Measurements from ENCODE around the gene LAT. TPM values are rescaled to one million over a fixed set of nuclear protein-coding genes. Genes with fewer than 3 reads are reported as not detected.

The LAT gene
- total RNA-seq, 4 donors from 2014 or later, result 10.5 to 52.0 (median 15.9) TPM

GRCh38 chr16:29011851-29012250 is 27.0 kb downstream of the LAT start:
- no peak for DNase-seq
- TF ChIP-seq CTCF (IDR thresholded peaks at IDR 0.05) (no peak), POLR2A (IDR thresholded peaks at IDR 0.05) (no peak)
- no peaks in the 10 kb centered on the region for H3K36me3 ChIP-seq
- H3K27ac ChIP-seq, result no peak overlapping the region
- no peaks in the 10 kb centered on the region for H3K27me3 ChIP-seq
- H3K4me1 ChIP-seq, result no peaks in the 10 kb centered on the region
- no peak overlapping the region for H3K4me3 ChIP-seq
- H3K9me3 ChIP-seq, result no peaks in the 10 kb centered on the region

- Histone ChIP-seq H3K9me3 (no peaks in the 10 kb centered on the region), H3K27ac (peak overlapping the region in 1 of 4 donors; percentile 31), H3K4me1 (no peaks in the 10 kb centered on the region), H3K27me3 (no peaks in the 10 kb centered on the region), H3K36me3 (no peaks in the 10 kb centered on the region), H3K4me3 (no peak overlapping the region)
- no peak for DNase-seq
- TF ChIP-seq POLR2A (IDR thresholded peaks at IDR 0.05) (no peak), CTCF (IDR thresholded peaks at IDR 0.05) (no peak)
Observed at GRCh38 chr16:29012913-29013553, 28.2 kb downstream of the LAT start.

- no peak for TF ChIP-seq CTCF (IDR thresholded peaks at IDR 0.05)
- TF ChIP-seq POLR2A (IDR thresholded peaks at IDR 0.05), result no peak
- DNase-seq, result no peak
- Histone ChIP-seq H3K4me3 (no peak overlapping the region), H3K9me3 (no peaks in the 10 kb centered on the region), H3K4me1 (no peaks in the 10 kb centered on the region), H3K36me3 (no peaks in the 10 kb centered on the region), H3K27me3 (no peaks in the 10 kb centered on the region), H3K27ac (peak overlapping the region in 2 of 4 donors; percentile 49 to 59)
Observed at GRCh38 chr16:29014561-29015069, 29.8 kb downstream of the LAT start.

- Histone ChIP-seq H3K9me3 (no peaks in the 10 kb centered on the region), H3K4me3 (no peak overlapping the region), H3K4me1 (no peaks in the 10 kb centered on the region), H3K27ac (no peak overlapping the region), H3K36me3 (no peaks in the 10 kb centered on the region), H3K27me3 (no peaks in the 10 kb centered on the region)
- no peak for TF ChIP-seq POLR2A (IDR thresholded peaks at IDR 0.05)
- no peak for TF ChIP-seq CTCF (IDR thresholded peaks at IDR 0.05)
- no peak for DNase-seq
Observed at GRCh38 chr16:29022196-29022595, 37.3 kb downstream of the LAT start.

GRCh38 chr16:29023279-29024277 is 38.7 kb downstream of the LAT start:
- Histone ChIP-seq H3K36me3 (no peaks in the 10 kb centered on the region), H3K27ac (peak overlapping the region in 1 of 4 donors; percentile 14), H3K4me1 (no peaks in the 10 kb centered on the region), H3K27me3 (no peaks in the 10 kb centered on the region), H3K9me3 (no peaks in the 10 kb centered on the region), H3K4me3 (no peak overlapping the region)
- DNase-seq, result no peak
- TF ChIP-seq CTCF (IDR thresholded peaks at IDR 0.05) (no peak), POLR2A (IDR thresholded peaks at IDR 0.05) (no peak)
